GM19372 (cell line): ENCODE measurements around the gene TOX4.
"Not testable (repeated sequence)": the region's sequence is repeated elsewhere in the genome, so short reads cannot be mapped to it uniquely, and the experiment has no call there.

Experiments
- ATAC-seq: cut with Tn5 transposase; IDR thresholded peaks from one replicate; pipeline ENCODE4 v1.9.1; 2021; ENCODE audit warnings: mild to moderate bottlenecking, low read depth, moderate library complexity; ENCODE audit not compliant: unreplicated experiment

TOX4 gene

DNA sequence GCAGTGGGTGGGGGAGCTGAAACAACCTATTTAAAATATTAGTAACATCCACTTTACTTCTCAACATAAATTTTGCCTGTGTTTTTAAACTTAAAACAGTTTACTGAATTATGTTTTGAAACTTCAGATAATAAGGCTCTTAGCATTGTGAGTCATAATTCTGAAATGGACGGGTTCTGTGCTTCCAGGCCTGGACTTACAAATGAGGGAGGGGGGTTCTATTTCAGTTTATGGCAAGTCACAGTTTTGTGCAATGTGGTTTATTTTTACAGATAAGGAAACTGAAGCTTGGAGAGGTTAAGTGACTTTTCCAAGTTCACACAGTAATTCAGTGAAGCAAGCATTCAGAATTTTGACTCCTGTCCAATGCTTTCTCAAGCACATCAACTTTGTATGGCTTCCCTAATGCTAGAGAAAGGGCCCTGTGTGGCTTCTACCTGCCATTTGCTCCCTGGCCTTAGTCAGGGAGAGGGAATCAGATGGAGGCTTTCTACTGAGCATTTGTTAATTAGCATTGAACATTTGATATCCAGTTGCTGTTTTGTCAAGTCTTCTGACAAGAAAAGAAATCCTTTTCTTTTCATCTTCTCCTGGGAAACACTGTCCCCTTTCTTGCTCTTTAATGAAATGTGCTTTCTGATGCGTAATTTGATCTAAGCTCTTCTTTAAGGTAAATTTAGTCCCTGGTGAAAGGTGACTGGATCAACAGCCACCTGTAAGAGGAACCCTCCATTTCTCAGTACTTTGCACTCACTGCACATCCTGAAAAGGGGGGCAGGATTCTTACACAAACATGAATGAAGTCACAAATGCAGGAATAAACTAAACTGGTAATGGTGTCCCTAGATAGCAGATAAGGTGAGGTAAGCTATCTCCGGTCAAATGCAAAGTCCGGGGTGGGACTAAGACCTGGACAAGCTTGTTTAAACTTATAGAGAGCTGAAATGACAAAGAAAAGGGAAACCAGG is 51.7 kb downstream of the TOX4 start:
- no peak for ATAC-seq

DNA sequence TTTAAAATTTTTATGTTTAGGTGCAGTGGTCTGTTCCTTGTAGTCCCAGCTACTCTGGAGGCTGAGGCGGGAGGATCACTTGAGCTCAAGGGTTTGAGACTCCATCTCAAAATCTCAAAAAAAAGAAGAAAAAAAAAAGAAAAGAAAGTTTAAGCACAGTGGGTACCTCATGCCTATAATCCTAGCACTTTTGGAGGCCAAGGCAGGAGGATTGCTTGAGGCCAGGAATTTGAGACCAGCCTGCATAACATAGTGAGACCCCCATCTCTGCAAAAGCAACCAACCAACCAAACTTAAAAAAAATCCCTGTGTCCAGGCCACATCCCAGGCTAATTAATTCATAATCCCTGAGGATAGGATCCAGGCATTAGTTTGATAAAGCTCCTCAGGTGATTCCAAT is 52.5 kb downstream of the TOX4 start:
- ATAC-seq = no peak

DNA sequence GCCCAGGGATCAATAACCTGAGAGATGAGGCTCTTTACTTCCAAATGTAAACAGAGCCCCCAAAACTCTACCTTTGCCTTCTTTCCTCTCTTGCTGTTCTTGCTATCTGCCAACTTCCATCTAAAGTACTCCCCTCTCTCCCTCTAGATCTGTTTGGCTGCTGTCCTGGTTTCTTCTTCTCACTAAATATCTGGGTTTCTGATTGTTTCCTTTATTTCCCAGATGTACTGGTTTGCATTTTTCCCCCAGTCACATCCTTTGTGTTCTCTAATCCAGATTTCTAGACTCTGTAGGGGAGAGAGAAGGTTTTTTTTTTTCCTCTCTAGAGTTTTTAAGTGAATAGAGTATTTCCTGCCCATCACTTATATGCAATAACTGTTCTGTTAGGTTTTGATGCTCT is 56.3 kb downstream of the TOX4 start:
- ATAC-seq = no peak

DNA sequence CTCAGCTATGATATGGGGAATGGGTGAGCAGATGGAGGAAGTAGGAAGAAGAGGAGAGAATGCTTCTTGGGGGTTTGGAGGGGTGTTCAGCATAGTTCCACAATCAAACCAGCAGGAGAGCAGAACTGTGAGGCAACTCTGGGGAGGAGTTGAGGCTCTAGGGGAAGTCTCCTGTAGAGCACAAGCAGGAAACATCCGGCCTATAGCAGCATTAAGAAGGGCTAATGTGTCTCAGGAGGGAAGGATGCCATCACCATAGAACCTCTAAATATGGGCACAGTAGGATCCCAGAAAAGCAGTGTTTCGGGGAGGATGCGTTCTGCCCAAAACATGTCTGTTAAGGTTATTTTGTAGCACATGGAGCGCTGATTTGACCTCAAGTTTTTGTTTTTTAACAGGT is 57.6 kb downstream of the TOX4 start:
- no peak for ATAC-seq

DNA sequence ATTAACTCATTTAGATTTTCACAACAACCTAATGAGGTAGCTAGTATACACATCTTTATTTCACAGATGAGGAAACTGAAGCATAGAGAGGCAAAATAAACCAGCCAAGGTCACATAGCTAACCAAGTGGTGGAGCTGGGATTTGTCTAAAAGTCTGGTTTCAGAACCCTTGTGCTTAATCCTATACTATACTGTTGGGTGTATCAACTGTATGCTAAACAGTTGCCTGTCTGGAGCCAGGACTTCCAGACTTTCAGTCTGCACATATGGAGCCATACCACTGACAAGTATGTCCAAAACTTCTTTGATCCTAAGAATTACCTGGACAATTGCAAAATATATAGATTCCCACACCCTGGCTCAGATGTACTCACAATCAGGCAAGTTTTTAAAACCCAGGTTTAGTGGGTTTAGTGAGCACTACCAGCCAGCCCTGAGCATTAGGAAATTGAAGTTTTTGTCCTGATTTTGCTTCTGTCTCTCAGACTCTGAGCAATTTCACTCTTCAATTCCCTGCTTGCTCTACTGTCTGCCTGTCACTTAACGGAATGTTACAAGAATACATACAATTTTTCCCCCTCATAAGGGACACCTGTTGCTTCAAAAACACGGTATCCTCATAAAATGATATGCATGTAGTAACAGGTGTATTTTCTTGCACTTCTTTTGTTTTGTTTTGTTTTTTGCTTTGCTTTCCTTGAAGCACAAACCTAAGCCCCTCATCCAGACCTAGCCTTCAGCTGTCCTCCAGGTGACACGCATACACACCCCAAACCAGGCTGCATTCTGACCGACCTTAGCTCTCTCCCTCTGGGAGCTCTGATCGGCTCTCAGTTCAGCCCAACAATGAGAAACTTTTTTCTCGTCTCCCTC is 58.8 kb downstream of the TOX4 start:
- ATAC-seq = no peak

DNA sequence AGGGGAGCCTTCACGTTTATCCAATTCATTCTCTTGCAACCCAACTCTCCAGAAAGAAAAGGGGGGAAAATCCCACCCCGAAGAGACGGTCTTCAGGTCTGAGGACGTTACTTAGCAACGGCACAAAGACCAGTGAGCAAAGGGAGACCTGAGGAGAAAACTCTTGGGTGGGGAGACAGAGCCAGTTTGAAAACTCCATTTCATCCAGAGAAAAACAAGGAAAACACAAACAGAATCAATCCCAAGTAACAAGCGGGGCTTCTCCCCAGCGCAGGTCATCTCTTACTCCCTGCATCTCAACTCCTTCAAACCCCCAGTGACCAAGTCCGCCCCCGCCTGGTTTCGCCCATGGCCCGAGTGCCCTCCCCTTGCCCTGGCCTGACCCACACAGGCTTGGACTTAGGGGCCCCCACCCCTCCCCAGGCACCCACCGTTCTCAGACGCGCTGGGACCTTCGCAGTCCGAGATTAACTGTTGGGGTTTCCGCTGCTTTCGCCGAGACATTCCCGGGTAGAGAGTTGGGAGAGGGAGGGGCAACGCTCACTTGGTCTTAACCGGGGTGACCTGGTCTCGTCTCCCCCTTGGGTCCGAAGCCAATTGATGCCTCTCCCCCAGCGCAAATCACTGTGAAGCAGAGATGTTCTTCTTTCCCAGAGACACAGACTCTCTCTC is 59.6 kb downstream of the TOX4 start:
- ATAC-seq = no peak

DNA sequence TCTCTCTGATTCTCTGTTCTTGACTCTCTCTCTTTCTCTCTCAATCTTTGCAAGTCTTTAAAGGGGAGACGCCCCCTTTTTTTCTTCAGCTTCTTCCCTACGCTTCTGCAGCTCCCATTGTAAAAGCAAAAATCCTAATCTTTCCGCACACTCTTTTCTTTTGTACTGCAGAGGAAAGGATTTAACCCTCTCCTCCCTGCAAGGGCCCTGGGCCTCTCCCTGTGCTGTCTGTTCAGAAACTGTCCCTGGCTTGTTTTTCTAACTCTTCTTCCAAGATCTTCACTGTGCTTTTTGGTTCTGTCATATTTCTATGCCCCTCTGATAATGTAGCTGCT is 60.1 kb downstream of the TOX4 start:
- ATAC-seq = no peak

DNA sequence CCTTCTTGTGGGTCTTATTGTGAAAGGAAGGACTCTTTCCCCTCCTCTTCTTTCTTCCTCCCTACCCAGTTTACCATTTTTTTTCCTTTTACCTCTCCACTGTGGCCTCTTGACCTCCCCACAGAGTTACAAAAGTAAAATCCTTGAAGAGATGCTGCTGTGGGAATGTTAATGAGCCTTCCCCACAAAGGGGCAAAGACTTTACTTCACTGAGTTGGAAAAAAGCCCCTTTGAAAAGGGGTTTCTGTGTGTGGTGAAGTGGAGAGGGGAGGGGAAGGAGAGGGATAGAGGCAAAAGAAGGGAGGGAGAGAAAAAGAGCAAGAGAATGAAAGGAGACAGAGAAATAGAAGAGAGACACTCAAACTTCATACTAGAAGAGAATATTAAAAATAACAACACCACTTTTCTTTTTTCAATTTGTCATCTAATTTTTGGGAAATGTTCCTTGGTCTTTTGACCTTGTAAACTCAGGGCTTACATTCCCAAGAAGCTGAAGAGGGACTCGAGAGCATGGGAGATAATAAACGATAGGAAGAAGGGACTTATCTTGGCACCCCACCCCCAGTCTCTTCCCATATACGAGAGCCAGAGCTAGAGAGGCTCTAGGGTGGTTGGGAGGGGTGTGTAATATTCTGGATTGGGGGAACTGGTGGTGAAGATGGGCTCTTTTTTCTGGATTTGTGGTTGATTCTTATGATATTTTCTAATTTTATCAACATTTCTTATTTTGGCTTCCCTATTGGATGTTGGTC is 62.4 kb downstream of the TOX4 start:
- ATAC-seq = no peak

DNA sequence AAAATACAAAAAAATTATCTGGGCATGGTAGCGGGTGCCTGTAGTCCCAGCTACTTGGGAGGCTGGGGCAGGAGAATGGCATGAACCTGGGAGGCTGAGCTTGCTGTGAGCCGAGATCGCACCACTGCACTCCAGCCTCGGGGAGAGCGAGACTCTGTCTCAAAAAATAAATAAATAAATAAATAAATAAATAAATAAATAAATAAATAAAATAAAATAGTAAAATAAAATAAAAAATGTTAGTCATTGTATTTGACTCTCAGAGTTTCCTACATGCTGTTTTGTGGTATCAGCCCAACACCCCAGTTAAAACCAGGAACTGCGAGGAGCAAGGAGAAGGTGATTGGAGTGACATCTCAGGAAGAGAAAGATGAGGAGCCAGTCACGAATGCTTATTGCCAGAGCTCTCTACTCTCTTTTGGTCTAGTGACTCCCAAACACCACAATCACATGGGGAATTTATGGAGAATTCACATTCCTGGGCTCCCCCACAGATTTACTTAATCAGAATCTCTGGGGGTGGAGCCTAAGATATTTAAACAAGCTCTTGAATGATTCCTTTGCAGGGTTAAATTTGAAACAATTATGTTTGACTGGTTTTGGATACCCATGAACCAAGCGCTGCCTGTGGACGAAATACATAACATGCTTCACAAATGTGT is 64.5 kb downstream of the TOX4 start:
- ATAC-seq = no peak

DNA sequence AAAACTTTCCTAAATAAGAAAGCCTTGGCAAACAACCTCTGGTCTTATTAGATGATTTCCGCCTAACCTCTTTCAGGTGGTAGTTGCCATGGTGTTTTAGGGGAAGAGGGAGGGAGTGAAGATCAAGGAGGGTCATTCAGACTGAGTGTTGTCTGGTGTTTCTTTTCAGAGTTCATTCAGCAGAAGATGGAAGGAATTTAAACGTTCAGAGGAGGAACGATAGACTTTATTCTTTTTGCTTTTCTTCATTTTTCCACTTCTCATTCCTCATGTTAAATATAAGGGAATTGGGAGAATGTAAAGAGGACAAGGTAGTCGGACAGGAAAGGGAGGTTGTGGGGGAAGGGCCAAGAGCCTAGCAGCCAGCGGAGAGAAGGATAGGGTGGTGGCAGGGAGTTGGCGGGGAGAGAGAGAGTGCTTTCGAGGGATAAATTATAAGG is 66.5 kb downstream of the TOX4 start:
- ATAC-seq = no peak

DNA sequence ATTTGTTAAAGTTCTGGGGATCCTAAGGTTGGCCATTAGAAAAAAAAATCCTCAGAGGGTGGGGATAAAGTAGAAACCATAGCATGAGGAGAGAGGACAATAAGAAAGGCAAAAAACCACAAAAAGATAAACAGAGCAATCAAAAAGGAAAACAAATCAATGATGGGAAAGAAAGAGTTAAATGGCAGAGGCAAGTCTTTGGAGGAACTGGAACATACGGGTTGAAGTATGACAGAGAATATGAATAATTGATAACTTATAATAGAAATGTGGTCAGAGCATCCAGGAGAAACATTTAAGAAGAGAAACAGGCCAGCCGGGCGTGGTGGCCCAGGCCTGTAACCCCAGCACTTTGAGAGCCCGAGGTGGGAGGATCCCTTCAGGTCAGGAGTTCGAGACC is 67.0 kb downstream of the TOX4 start:
- ATAC-seq = no peak

DNA sequence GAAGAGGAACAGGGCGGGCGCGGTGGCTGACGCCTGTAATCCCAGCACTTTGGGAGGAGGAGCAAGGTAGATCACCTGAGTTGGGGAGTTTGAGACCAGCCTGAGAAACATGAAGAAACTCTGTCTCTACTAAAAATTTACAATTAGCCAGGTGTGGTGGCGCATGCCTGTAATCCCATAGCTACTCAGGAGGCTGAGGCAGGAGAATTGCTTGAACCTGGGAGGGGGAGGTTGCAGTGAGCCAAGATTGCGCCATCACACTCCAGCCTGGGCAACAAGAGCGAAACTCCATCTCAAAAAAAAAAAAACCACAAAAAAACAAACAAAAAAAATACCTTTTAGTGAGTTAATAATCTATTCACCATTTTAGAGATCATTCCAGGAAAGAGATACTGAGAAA is 67.6 kb downstream of the TOX4 start:
- not testable (repeated sequence) for ATAC-seq
